HG03521 (cell line): Measurements from ENCODE around the gene PLXDC1.

Experiments
- ATAC-seq: cut with Tn5 transposase; IDR thresholded peaks from one replicate; pipeline ENCODE4 v1.9.1; 2021; ENCODE audit warnings: mild to moderate bottlenecking, moderate library complexity; ENCODE audit not compliant: unreplicated experiment

Gene PLXDC1

DNA sequence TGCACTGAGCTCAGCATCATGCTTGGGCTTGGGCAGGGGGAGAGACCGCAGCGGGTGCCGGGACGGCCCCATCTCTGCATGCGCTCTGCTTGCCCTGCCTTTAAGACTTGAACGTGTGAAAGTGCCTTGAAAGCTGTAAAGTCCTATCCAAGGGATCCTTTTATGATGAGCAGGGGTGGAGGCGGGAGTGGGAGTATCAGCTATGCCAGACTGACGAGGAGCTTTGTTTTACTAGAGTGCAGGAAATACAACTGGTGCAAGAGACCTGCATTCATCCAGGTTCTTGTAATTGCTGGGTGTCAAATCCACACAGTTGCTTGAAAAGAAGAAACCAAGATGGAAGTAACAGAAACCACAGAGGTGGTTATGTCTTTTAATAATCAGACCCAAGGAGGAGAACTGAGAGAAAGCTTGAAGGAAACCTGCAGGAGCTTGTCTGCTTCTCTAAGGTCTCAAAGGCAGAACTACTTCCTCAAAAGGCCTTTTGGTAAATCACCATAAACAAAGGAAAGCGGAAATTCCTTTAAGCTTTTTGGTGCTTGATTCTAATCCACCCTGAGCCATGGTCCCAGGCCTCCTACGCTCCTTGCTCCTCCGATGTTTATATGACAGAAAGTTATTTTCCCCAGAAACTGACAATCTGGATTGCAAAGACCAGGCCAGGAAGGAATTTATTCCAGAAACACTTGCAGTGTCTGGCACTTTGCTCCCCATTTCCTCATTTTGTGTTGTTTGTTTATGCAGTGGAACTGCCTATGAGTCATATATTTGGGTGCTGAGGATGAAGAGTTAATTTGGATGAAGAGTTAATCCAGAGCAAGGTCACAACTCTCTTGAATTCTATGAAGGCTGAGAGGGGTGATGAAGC is 132.9 kb downstream of the PLXDC1 start:
- ATAC-seq, result no peak

GRCh38 chr17:39016193-39017153 is 135.0 kb downstream of the PLXDC1 start:
- ATAC-seq, result no peak

- no peak for ATAC-seq
Measured at GRCh38 chr17:39015546-39015935, 135.9 kb downstream of the PLXDC1 start.

GRCh38 chr17:39014795-39015545 is 136.5 kb downstream of the PLXDC1 start:
- ATAC-seq, result no peak

DNA sequence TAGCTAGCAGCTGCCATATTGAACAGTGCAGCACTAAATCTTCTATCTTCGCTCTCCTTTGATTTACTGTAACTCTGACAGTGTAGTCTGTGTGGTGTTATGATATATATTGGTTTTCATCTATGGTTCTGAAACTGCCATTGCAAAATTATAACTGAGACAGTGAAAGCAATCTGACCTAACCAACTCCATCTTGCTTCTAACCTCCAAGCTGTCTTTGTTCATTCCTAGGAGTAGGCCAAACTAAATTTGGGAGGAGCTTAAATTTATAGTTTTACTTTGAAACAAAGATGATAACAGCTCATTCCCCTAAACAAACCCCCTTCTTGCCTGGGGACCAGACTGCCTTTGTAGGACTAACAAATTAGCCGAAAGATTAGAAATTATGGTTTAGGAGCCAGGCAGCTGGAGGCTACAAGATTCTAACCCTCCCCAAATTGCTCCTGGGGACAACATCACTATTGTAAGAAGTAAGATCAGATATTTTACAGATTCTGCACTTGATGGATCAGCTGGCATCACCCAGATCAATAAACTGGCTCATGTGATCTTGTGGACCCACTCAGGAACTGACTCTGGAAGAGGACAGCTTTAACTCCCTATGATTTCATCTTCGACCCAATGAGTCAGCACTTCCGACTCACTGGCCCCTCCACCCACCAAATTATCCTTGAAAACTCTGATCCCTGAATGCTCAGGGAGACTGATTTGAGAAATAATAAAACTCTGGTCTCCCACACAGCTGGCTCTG is 137.2 kb downstream of the PLXDC1 start:
- ATAC-seq, result no peak
